G401.6 (cell line): ENCODE data around the gene CD302.
"Not testable (repeated sequence)": the region's sequence is repeated elsewhere in the genome, so short reads cannot be mapped to it uniquely, and the experiment has no call there.

Source experiments
- FAIRE-seq: peaks from 2 replicates; lab custom pipeline; 2012; peaks lifted over from hg19 to GRCh38; lab: Jason Lieb, UNC

CD302 gene

GRCh38 chr2:159748089-159748488, 49.9 kb downstream of the CD302 start:
- FAIRE-seq, result no peak

GRCh38 chr2:159745237-159745636, 52.8 kb downstream of the CD302 start:
- FAIRE-seq, result not testable (repeated sequence)

DNA sequence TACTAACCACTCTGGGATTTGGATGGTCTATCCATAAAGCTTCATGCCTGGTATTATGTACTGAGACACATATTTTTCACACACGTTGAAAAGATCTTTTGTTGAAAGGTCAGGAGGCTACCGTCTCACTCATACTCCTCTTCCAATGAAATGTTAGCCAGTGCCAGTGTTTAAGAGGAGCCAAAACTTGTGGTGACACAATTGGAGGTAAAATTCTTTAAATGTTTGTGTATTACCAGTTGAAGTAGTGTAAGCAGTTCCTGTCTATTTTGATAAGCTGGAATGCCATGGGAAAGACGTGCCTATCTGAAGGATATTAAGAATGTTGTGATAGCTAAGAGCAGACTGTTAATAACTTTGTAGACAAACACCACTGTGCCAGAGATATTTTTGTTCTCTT, 53.6 kb downstream of the CD302 start:
- no peak for FAIRE-seq

DNA sequence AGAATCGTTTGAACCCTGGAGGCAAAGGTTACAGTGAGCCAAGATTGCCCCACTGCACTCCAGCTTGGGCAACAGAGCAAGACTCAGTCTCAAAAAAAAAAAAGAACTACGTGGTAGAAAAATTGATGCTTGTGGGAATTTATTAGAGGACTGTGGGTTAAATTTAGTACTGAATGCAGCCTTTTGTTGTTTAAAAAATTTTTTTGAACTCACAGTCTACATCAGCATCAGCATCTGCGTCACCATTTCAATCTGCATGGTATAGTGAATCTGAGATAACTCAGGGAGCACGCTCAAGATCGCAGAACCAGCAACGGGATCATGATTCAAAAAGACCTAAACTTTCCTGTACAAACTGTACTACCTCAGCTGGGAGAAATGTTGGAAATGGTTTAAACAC, 55.2 kb downstream of the CD302 start:
- FAIRE-seq, result no peak

GRCh38 chr2:159738509-159739390, 59.3 kb downstream of the CD302 start:
- no peak for FAIRE-seq

DNA sequence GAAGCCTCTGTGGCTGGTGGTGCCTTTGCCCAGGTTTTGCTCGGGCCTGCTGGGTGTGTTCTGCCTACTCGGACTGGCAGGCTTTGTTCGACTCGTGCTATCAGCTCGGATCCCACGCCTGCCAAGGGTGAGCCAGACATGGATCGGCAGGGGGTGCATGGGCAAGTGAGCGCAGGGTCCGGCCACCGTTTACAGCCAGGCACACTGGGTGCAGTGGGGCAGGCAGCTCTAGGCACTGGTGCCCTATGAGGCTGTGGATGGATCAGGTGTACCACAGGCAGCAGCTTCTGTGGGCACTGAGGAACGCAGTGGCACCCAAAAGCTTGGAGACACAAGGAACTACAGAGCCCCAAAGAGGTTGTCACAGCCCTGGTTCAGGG, 60.1 kb downstream of the CD302 start:
- FAIRE-seq, result no peak

- FAIRE-seq, result no peak
Observed at GRCh38 chr2:159737292-159737916, 60.6 kb downstream of the CD302 start.

DNA sequence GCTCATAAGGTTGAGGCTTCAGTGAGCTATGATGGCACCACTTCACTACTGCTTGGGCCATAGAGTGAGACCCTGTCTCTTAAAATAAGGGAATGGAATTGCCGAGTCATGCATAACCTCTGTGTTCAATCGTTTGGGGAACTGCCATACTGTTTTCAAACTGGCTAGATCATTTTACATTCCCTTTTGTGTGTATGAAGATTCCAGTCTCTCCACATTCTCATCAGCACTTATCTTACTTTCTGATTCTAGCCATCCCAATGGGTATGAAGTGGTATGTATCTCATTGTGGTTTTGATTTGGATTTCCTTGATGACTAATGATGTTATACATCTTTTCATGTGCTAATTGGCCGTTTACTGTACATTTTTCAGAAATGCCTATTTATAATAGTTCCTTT, 62.0 kb downstream of the CD302 start:
- FAIRE-seq, result no peak

- no peak for FAIRE-seq
Observed at GRCh38 chr2:159735648-159736047, 62.4 kb downstream of the CD302 start.

DNA sequence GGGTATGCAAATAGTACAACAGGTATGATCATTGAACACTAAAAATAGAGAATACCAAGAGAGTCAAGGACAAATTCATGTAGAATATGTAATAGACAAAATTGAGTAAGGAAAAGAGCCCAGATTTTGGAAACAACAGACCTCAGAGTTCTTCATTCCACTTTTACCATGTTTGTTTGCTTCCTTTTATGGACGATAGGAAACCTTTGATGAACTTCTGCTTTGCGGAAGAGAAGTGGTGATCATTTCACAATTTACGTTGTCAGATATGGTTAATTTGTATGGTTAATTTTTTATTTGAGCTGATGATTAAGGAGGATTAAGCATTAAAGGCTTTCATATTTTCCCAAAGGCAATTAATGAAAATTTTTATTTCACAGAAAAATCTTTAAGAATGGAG, 69.4 kb downstream of the CD302 start:
- FAIRE-seq, result no peak

DNA sequence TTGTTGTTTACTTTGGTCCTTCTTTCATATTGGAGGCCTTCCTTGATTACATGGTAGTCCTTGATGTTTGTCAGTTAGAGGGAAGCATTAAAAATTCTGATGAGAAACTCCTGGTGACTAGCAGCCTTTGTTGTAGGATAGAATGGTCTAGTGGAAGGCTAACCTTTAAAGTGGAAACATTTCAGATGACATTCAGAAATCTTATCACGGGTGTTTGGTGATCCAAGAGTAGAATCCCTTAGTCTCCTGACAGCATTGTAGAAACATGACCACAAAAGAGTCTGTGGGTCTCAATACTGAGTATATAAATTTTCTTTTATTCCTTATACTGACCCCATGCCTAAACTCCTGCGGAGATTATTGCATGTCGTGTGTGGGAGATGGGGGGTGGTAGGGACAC, 72.3 kb downstream of the CD302 start:
- no peak for FAIRE-seq

- not testable (repeated sequence) for FAIRE-seq
Observed at GRCh38 chr2:159724795-159725572, 73.0 kb downstream of the CD302 start.

- no peak for FAIRE-seq
Observed at GRCh38 chr2:159722580-159722979, 75.4 kb downstream of the CD302 start.

DNA sequence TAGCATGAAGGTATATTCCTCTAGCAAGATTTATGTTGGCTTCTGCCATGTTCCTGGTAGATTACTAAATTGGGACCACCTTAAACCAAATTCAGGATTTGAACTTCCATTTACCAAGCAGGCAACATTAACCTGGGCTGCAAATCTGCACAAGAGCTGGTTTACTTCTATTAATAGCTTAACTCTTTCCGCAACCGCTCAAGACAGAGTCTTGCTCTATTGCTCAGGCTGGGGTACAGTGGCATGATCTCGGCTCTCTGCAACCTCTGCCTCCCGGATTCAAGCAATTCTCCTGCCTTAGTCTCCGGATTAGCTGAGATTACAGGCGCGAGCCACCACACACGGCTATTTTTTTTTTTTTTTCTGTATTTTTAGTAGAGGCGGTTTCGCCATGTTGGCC, 77.3 kb downstream of the CD302 start:
- no peak for FAIRE-seq
